Hepatocyte (in vitro differentiated cells): ENCODE measurements around the gene AP1S3. TPM values are rescaled to one million over a fixed set of nuclear protein-coding genes. Genes with fewer than 3 reads are reported as not detected.

Source experiments
- DNase-seq: peaks from one replicate; pipeline ENCODE4 v3.0.0-alpha.2; 2016; ENCODE audit warnings: low spot score
- H2AFZ ChIP-seq: fragments of 200-600 bp; sonication (generic); 2 replicates; pipeline ENCODE4 v1.6.0; 2016; ENCODE audit warnings: antibody characterized with exemption, mild to moderate bottlenecking
- H3K27ac ChIP-seq: fragments of 200-600 bp; sonication (generic); 2 replicates; pipeline ENCODE4 v1.5.1; 2016; ENCODE audit warnings: mild to moderate bottlenecking
- H3K27me3 ChIP-seq: fragments of 200-600 bp; sonication (generic); 2 replicates; pipeline ENCODE4 v1.6.1; 2016
- H3K36me3 ChIP-seq: fragments of 200-600 bp; sonication (generic); replicated peaks from 2 replicates; pipeline ENCODE4 v1.5.1; 2016; ENCODE audit warnings: low read depth; ENCODE audit not compliant: insufficient read depth
- H3K4me1 ChIP-seq: fragments of 200-600 bp; sonication (generic); 2 replicates; pipeline ENCODE4 v1.5.1; 2016; ENCODE audit warnings: mild to moderate bottlenecking, moderate library complexity; ENCODE audit not compliant: insufficient read depth
- H3K4me2 ChIP-seq: fragments of 200-600 bp; sonication (generic); 2 replicates; pipeline ENCODE4 v1.6.0; 2016
- H3K4me3 ChIP-seq: fragments of 200-600 bp; sonication (generic); 2 replicates; pipeline ENCODE4 v1.5.1; 2016; ENCODE audit warnings: mild to moderate bottlenecking
- H3K79me2 ChIP-seq: fragments of 200-600 bp; sonication (generic); 2 replicates; pipeline ENCODE4 v1.6.0; 2017; ENCODE audit warnings: mild to moderate bottlenecking
- H3K9me2 ChIP-seq: fragments of 200-600 bp; sonication (generic); replicated peaks from 2 replicates; pipeline ENCODE4 v1.6.0; 2017; ENCODE audit warnings: mild to moderate bottlenecking; ENCODE audit not compliant: insufficient read depth
- H3K9me3 ChIP-seq: fragments of 200-600 bp; sonication (generic); 2 replicates; pipeline ENCODE4 v1.5.1; 2016; ENCODE audit warnings: low read depth, mild to moderate bottlenecking
- H4K20me1 ChIP-seq: fragments of 200-600 bp; sonication (generic); 2 replicates; pipeline ENCODE4 v1.6.0; 2016; ENCODE audit warnings: mild to moderate bottlenecking; ENCODE audit not compliant: insufficient read depth, poor library complexity, severe bottlenecking
- EZH2 ChIP-seq: fragments of 200-600 bp; sonication (generic); IDR thresholded peaks from 2 replicates; pipeline ENCODE4 v1.6.1; 2016; ENCODE audit warnings: antibody characterized with exemption, mild to moderate bottlenecking, borderline replicate concordance
- EZH2phosphoT487 ChIP-seq: fragments of 200-600 bp; sonication (generic); IDR thresholded peaks from one replicate; pipeline ENCODE4 v1.6.1; 2018; ENCODE audit warnings: antibody characterized with exemption, mild to moderate bottlenecking, low read depth, moderate library complexity; ENCODE audit not compliant: unreplicated experiment, severe bottlenecking
- WGBS: methylation state at CpG from one replicate; pipeline ENCODE4 v1.1.6; 2016; ENCODE audit warnings: low lambda C conversion rate; ENCODE audit errors: missing lambda C conversion rate; 5-methylcytosine and 5-hydroxymethylcytosine counted together
- polyA plus RNA-seq: library from polyadenylated mRNA; unstranded; fragments of >200 nt; fragmentation: Nextera tagmentation; extraction: Ambion mirVana; gene quantifications from 2 replicates; pipeline ENCODE4 v1.2.1, GENCODE V29; 2016
- total RNA-seq: library from RNA; depleted of rRNA; stranded (reverse); fragments of >200 nt; gene quantifications from 2 replicates; pipeline ENCODE4 v1.2.3, GENCODE V29; 2014
- TF ChIP-seq, protein P1 (sequence below): fragments of 200-600 bp; sonication (generic); IDR thresholded peaks from 2 replicates; pipeline ENCODE4 v1.5.1; 2016; ENCODE audit warnings: antibody characterized with exemption, mild to moderate bottlenecking; ENCODE audit not compliant: poor library complexity

Gene AP1S3
- total and polyA plus RNA-seq, 2 experiments from 2014 or later = 16.5 to 30.7 TPM

DNA sequence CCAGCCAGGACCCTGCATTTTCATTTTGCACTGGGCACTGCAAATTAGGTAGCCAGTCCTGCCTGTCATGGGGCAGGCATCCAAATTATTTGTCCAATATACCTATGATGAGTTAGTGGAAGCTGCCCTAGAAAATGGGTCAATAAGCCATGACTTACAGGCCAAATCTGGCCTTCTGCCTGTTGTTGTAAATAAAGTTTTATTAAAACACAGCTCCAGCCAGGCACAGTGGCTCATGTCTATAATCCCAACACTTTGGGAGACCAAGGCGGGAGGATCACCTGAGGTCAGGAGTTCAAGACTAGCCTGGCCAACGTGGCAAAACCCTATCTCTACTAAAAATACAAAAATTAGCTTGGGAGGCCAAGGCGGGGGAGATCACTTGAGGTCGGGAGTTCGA lies 8.3 kb downstream of the AP1S3 start:
- Histone ChIP-seq H3K4me3 (no peak overlapping the region), H3K27me3 (no peaks in the 10 kb centered on the region), H3K4me2 (no peak overlapping the region), H4K20me1 (no peaks in the 10 kb centered on the region), H3K36me3 (no peaks in the 10 kb centered on the region), H3K4me1 (no peaks in the 10 kb centered on the region), H3K9me2 (no peaks in the 10 kb centered on the region), H3K9me3 (no peaks in the 10 kb centered on the region), H2AFZ (no peak overlapping the region), H3K27ac (no peak overlapping the region), H3K79me2 (peaks cover 34% of the 10 kb centered on the region)
- TF ChIP-seq EZH2phosphoT487 (no peak), EZH2 (no peak)
- TF ChIP-seq, protein P1, sequence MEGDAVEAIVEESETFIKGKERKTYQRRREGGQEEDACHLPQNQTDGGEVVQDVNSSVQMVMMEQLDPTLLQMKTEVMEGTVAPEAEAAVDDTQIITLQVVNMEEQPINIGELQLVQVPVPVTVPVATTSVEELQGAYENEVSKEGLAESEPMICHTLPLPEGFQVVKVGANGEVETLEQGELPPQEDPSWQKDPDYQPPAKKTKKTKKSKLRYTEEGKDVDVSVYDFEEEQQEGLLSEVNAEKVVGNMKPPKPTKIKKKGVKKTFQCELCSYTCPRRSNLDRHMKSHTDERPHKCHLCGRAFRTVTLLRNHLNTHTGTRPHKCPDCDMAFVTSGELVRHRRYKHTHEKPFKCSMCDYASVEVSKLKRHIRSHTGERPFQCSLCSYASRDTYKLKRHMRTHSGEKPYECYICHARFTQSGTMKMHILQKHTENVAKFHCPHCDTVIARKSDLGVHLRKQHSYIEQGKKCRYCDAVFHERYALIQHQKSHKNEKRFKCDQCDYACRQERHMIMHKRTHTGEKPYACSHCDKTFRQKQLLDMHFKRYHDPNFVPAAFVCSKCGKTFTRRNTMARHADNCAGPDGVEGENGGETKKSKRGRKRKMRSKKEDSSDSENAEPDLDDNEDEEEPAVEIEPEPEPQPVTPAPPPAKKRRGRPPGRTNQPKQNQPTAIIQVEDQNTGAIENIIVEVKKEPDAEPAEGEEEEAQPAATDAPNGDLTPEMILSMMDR = no peak
- 94% methylated on average over 5 of the region's 5 CpGs for WGBS
- DNase-seq = no peak

DNA sequence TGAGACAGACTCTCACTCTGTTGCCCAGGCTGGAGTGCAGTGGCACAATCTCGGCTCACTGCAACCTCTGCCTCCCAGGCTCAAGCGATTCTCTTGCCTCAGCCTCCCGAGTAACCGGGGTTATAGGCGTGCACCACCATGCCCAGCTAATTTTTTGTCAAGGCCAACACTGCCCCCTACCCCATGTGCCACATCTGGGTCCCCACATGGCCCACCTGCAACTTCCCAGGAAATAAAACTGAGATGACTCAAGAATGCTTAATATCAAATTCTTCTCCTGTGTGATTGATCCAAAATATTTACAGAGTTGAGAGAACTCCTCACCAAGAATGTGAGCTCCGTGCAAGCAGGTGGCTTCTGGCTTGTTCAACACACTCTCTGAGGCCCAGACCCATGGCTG lies 9.1 kb downstream of the AP1S3 start:
- H3K9me2 ChIP-seq = no peaks in the 10 kb centered on the region
- DNase-seq = no peak
- no peak overlapping the region for H3K27ac ChIP-seq
- 91% methylated on average over 6 of the region's 6 CpGs for WGBS
- no peak overlapping the region for H2AFZ ChIP-seq
- TF ChIP-seq EZH2phosphoT487 (no peak), EZH2 (no peak)
- TF ChIP-seq, protein P1 = no peak
- H3K79me2 ChIP-seq = peaks cover 37% of the 10 kb centered on the region
- no peaks in the 10 kb centered on the region for H3K36me3 ChIP-seq
- no peaks in the 10 kb centered on the region for H4K20me1 ChIP-seq
- no peak overlapping the region for H3K4me3 ChIP-seq
- no peaks in the 10 kb centered on the region for H3K9me3 ChIP-seq
- H3K4me2 ChIP-seq = no peak overlapping the region
- no peaks in the 10 kb centered on the region for H3K27me3 ChIP-seq
- no peaks in the 10 kb centered on the region for H3K4me1 ChIP-seq

DNA sequence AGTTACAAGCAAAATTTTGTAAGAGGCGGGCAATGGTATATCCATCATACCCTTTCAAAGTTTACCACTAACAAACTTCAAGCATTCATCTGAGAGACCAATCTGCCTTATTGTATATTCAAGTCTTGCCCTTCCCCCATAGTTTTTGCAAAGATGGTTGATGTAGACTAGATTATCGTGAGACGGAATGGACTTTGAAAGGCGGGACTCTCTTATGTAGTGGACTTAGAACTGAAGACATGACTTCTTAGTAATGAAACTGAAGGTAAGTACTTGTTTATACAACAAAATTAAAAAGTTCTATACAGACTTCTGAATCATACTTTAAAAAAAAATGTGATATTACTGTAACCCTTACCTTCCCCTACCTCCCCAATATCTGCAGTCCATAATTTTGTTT lies 10.4 kb downstream of the AP1S3 start:
- no peak overlapping the region for H3K4me3 ChIP-seq

More for the DNA sequence above, 10.4 kb downstream of the AP1S3 start:
- H3K4me1 ChIP-seq = no peaks in the 10 kb centered on the region
- H3K4me2 ChIP-seq = no peak overlapping the region
- H3K27me3 ChIP-seq = no peaks in the 10 kb centered on the region
- TF ChIP-seq EZH2phosphoT487 (no peak), EZH2 (no peak)
- TF ChIP-seq, protein P1 = no peak
- no peak overlapping the region for H2AFZ ChIP-seq
- H3K79me2 ChIP-seq = peaks cover 35% of the 10 kb centered on the region
- no peaks in the 10 kb centered on the region for H3K36me3 ChIP-seq
- no peaks in the 10 kb centered on the region for H3K9me2 ChIP-seq
- no peaks in the 10 kb centered on the region for H4K20me1 ChIP-seq
- no peak for DNase-seq
- WGBS = 60% methylated on average over 4 of the region's 4 CpGs
- H3K27ac ChIP-seq = no peak overlapping the region
- H3K9me3 ChIP-seq = no peaks in the 10 kb centered on the region
